Ectodermal cell (in vitro differentiated cells): Measurements from ENCODE around the gene MID1.

Experiments used
- H3K27ac ChIP-seq: 2 replicates; pipeline ENCODE4 v1.7.0; 2013; ENCODE audit warnings: mild to moderate bottlenecking, low read depth, low read length; ENCODE audit not compliant: insufficient read depth, poor library complexity, severe bottlenecking
- H3K27me3 ChIP-seq: 2 replicates; pipeline ENCODE4 v1.7.0; 2013; ENCODE audit warnings: mild to moderate bottlenecking, low read length; ENCODE audit not compliant: insufficient read depth, control insufficient read depth, poor library complexity, severe bottlenecking
- H3K36me3 ChIP-seq: one replicate; pipeline ENCODE4 v1.7.0; 2013; ENCODE audit warnings: low read length; ENCODE audit not compliant: control insufficient read depth, insufficient read depth
- H3K4me1 ChIP-seq: one replicate; pipeline ENCODE4 v1.7.0; 2013; ENCODE audit warnings: low read length; ENCODE audit not compliant: control insufficient read depth, insufficient read depth
- H3K4me3 ChIP-seq: 2 replicates; pipeline ENCODE4 v1.7.0; 2013; ENCODE audit warnings: low read depth, low read length, control low read depth; ENCODE audit not compliant: insufficient read depth
- H3K9me3 ChIP-seq: 2 replicates; pipeline ENCODE4 v1.7.0; 2013; ENCODE audit warnings: mild to moderate bottlenecking, low read length, moderate library complexity; ENCODE audit not compliant: control insufficient read depth
- WGBS, 2 experiments: methylation state at CpG; one replicate each; pipeline ENCODE4 v1.1.7; 2013; ENCODE audit warnings: missing lambda C conversion rate in 2 of 2; 5-methylcytosine and 5-hydroxymethylcytosine counted together

The MID1 gene

DNA sequence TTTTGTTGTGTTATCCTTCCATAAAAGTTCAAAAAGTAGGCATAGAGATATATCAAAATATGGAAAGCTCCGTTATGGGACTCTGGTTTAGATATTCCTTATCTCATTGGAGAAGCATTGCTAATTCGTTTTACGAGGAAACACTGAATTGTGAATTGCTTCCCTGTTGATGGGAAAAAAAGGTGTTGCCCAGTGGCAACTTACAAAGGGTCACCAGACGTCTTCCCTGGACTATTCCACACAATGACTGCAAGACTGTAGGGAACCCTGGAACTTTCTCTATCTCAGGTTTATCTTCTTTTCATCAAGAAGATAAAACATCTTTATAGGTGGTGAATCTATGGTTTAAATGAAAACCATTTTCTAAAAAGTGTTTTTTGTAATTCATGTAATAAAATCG lies 137.7 kb downstream of the MID1 start:
- Histone ChIP-seq H3K36me3 (no peaks in the 10 kb centered on the region), H3K27ac (no peak overlapping the region), H3K4me1 (no peaks in the 10 kb centered on the region), H3K9me3 (no peaks in the 10 kb centered on the region), H3K27me3 (no peaks in the 10 kb centered on the region), H3K4me3 (no peak overlapping the region)
- 95 to 100% methylated on average over 3 to 4 of the region's 5 CpGs for WGBS, 2 experiments

DNA sequence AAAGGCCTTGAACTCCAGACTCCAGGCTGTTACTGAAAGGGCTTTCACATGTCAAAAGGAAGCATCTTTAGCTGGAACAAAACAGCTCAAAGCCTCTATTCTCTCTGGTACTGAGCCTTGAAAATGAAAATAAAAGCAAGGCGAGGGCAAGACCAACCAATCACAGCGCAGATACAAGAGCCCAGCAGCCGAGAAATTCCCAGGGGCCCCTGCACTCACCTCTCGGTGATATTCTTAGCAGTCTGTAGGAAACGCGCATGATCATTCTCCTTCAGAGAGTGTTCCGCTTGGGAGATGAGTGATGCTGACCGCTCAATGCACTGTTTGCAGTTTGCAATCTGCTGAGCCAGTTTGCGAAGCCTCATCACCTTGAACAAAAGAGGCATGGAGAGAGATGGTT lies 138.1 kb downstream of the MID1 start:
- Histone ChIP-seq H3K36me3 (no peaks in the 10 kb centered on the region), H3K4me1 (no peaks in the 10 kb centered on the region), H3K9me3 (no peaks in the 10 kb centered on the region), H3K27me3 (no peaks in the 10 kb centered on the region), H3K4me3 (no peak overlapping the region), H3K27ac (no peak overlapping the region)
- WGBS, 2 experiments = 90 to 94% methylated on average over 9 of the region's 9 CpGs

DNA sequence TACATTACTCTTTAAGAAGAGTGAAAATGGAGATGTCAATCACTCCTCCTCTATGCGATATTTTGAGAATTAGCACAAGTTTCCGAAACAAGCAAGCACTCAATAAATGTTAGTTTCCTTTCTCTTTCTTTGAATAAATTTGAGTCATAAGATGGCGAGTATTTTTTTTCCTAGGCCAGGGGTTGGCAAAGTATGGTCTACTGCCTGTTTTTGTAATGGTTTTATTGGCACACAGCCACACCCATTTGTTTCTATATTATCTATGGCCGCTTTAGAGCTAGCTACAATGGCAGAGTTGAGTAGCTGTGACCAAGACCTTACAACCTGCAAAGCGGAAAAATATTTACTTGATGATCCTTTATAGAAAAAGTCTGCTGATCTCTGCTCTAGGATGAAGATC lies 139.5 kb downstream of the MID1 start:
- Histone ChIP-seq H3K27me3 (no peaks in the 10 kb centered on the region), H3K36me3 (no peaks in the 10 kb centered on the region), H3K4me1 (no peaks in the 10 kb centered on the region), H3K4me3 (no peak overlapping the region), H3K9me3 (no peaks in the 10 kb centered on the region), H3K27ac (no peak overlapping the region)
- WGBS, 2 experiments = 88 to 99% methylated on average over 3 to 4 of the region's 5 CpGs

DNA sequence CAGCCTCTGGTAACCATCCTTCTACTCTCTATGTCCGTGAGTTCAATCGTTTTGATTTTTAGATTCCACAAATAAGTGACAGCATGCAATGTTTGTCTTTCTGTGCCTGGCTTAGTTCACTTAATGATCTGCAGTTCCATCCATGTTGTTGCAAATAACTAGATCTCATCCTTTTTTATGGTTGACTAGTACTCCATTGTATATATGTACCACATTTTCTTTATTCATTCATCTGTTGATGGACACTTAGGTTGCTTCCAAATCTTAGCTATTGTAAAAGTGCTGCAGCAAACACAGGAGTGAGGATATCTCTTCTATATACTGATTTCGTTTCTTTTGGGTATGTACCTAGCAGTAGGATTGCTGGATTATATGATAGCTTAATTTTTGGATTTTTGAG lies 140.9 kb downstream of the MID1 start:
- Histone ChIP-seq H3K9me3 (no peaks in the 10 kb centered on the region), H3K27ac (no peak overlapping the region), H3K4me1 (no peaks in the 10 kb centered on the region), H3K27me3 (no peaks in the 10 kb centered on the region), H3K36me3 (no peaks in the 10 kb centered on the region), H3K4me3 (no peak overlapping the region)
- 96 to 99% methylated on average over 2 to 3 of the region's 3 CpGs for WGBS, 2 experiments

DNA sequence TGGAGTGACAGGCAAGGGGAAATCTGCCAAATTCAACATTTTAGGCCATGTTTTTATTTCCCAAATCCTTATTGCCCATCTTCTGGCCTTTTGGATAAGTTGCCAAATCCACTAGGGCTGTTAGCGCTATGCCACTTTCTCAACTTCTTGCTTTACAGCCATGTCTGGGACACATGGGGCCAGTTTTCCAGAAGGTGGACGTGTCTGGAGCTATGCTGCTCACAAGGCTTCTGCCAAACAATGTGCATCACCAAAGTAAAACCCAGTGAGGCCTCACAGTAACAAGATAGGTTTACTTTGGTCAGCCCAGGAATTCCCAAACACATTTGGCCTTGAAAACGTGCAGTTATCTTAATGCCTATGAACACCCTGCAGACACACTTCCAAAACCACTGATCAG lies 142.9 kb downstream of the MID1 start:
- H3K4me1 ChIP-seq = no peaks in the 10 kb centered on the region
- H3K27ac ChIP-seq = no peak overlapping the region
- no peaks in the 10 kb centered on the region for H3K27me3 ChIP-seq
- H3K4me3 ChIP-seq = no peak overlapping the region
- WGBS, 2 experiments = 87 to 92% methylated on average over 3 of the region's 3 CpGs
- no peaks in the 10 kb centered on the region for H3K9me3 ChIP-seq
- H3K36me3 ChIP-seq = no peaks in the 10 kb centered on the region

DNA sequence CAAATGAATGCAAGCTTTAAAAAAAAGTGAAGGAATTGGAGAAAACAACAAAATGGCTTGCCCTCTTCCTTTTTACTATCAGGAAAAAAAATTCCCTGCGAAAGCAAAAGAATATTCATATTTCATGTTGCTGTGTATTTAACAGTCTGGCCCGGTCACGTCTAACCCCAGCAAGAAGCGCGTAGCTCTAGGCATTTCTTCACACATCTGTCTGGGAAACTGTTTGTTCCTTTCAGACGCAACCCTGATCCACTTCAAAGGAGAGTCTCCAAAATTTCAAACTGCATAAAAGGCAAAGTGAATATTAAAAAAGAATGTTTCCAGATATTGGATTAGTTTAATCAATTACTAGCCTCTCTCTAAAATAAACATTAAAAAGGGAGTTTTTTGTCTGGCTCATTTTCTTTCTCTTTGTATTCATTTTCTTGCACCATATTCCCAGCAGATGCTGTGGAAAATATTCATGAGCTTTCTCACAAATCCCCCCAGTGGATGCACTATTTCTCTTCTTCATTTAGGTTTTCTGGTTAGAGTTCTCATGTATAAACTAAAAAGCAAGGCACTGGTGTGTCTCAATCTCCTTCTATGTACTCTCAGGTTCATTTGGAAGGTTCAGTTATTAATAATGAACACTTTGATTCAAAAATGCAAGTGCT lies 145.3 kb downstream of the MID1 start:
- Histone ChIP-seq H3K27ac (no peak overlapping the region), H3K9me3 (no peaks in the 10 kb centered on the region), H3K27me3 (no peaks in the 10 kb centered on the region), H3K36me3 (peaks cover 4% of the 10 kb centered on the region), H3K4me3 (no peak overlapping the region), H3K4me1 (no peaks in the 10 kb centered on the region)
- 95% methylated on average over 6 of the region's 6 CpGs for WGBS, 2 experiments

DNA sequence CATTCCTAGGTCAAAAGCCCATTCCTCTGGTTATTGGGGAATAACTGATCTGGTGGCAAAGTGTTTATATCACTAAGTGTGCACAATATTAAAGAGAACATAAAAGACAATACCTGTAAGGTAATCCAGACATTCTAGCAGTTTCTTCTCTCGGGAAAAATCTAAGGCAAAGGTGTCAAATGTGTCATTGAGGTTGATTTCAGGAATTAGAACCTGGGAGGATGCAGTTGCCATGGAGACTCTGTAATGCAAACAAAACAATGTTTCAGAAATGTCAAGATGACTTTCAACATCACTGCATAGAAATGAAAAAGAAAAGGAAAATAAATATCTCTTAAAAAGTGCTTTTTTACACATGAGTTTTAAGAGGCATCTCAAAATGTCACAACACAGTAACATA lies 145.9 kb downstream of the MID1 start:
- no peak overlapping the region for H3K4me3 ChIP-seq
- H3K27me3 ChIP-seq = no peaks in the 10 kb centered on the region
- no peaks in the 10 kb centered on the region for H3K4me1 ChIP-seq
- H3K27ac ChIP-seq = no peak overlapping the region
- WGBS, 2 experiments = 100% methylated on average over 1 of the region's 1 CpG
- H3K9me3 ChIP-seq = no peaks in the 10 kb centered on the region
- peaks cover 4% of the 10 kb centered on the region for H3K36me3 ChIP-seq

DNA sequence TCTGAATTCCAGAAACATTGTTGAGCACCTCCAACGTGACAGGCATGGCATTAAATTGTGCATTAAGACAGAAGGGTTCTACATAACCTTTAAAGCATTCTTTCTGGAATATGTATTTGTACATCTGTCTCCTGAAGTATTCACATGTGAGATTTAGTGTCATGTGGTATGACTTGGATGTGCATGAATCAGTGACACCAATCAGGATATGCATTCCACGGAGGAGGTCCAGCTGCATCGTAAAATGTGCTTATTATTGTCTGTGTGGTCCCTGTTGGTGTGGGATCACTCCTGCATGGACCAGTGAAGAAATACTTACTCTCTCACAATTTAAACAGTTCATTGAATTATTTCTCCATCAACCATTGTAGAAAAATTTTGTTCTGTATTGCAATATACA lies 149.0 kb downstream of the MID1 start:
- Histone ChIP-seq H3K36me3 (peaks cover 4% of the 10 kb centered on the region), H3K9me3 (no peaks in the 10 kb centered on the region), H3K4me1 (no peaks in the 10 kb centered on the region), H3K4me3 (no peak overlapping the region), H3K27me3 (no peaks in the 10 kb centered on the region), H3K27ac (no peak overlapping the region)
- WGBS, 2 experiments = 94 to 100% methylated on average over 3 of the region's 3 CpGs

DNA sequence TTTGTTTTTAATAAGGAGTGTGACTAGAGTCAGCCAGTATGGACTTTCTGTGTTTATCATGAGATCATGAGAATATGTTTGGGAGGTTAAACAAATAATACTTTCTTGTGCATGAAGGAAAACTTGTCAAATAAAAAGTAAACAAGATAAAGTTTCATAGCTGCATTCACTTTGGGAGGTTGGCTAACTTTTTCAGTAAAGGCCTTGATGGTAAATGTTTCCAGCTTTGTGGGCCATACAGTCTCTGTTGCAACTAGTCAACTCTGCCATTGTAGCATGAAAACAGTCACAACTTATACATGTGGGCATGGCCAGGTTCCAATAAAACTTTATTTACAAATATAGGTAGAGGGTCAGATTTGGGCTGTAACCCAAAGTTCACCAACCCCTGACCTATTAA lies 150.4 kb downstream of the MID1 start:
- H3K9me3 ChIP-seq = no peaks in the 10 kb centered on the region
- peaks cover 4% of the 10 kb centered on the region for H3K36me3 ChIP-seq
- H3K27ac ChIP-seq = no peak overlapping the region
- H3K4me1 ChIP-seq = no peaks in the 10 kb centered on the region
- H3K27me3 ChIP-seq = no peaks in the 10 kb centered on the region
- no peak overlapping the region for H3K4me3 ChIP-seq

DNA sequence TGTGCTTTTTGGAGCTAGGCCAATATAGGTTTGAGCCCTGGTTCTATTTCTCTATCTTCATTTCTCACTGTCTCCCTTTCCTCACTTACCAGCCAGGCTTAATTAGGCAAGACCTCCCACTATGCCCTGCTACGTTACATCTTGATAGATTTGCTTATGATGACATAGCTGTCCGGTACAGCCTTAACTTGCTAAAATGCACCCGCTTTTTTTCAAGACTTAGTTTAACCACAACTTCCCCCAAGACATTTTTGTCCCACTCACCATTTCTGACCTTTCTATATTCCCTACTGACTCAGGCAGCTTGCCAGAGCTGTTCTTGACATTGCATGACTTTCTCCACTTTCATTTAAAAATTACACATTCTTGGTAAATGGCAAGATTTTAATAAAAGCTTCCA lies 152.6 kb downstream of the MID1 start:
- Histone ChIP-seq H3K36me3 (peaks cover 4% of the 10 kb centered on the region), H3K4me1 (no peaks in the 10 kb centered on the region), H3K27ac (no peak overlapping the region), H3K27me3 (no peaks in the 10 kb centered on the region), H3K9me3 (no peaks in the 10 kb centered on the region), H3K4me3 (no peak overlapping the region)
- WGBS, 2 experiments = 98% methylated on average over 3 of the region's 3 CpGs

DNA sequence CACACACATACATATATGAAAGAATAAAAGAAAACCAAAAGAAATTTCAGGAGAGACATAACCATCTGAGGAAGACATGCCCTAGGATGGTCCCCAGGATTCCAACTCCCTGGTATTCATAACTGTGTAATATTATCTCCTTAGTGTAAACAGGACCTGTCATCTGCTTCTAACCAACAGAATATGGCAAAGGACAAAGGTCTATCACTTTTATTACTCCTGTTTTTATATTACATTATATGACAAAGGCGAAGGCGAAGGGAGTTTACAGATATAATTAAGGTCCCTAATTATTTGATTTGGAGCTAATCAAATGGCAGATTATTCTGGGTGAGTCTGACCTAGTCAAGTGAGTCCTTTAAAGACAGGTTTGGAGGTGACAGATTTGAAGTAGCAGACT lies 155.1 kb downstream of the MID1 start:
- 94 to 100% methylated on average over 1 to 2 of the region's 2 CpGs for WGBS, 2 experiments
- Histone ChIP-seq H3K9me3 (no peaks in the 10 kb centered on the region), H3K4me3 (no peak overlapping the region), H3K4me1 (no peaks in the 10 kb centered on the region), H3K27me3 (no peaks in the 10 kb centered on the region), H3K27ac (no peak overlapping the region), H3K36me3 (peaks cover under 1% of the 10 kb centered on the region)
